ENCODE results near the gene DCP2.

Gene DCP2

GRCh38 chr5:113024076-113024697, 47.6 kb downstream of the DCP2 start:
- DNase-seq: no peak

GRCh38 chr5:113025596-113025995, 49.0 kb downstream of the DCP2 start:
- no peak for DNase-seq

- DNase-seq: no peak
These were observed 49.6 kb downstream of the DCP2 start for GRCh38 chr5:113026211-113026610.

- DNase-seq: no peak
These were observed 50.4 kb downstream of the DCP2 start for GRCh38 chr5:113027015-113027414.

- DNase-seq: no peak
These were observed 50.8 kb downstream of the DCP2 start for GRCh38 chr5:113027431-113027830.

- no peak for DNase-seq
These were observed 53.0 kb downstream of the DCP2 start for GRCh38 chr5:113029614-113030013.

- DNase-seq: no peak
These were observed 54.5 kb downstream of the DCP2 start for GRCh38 chr5:113031104-113031503.

GRCh38 chr5:113031557-113031956, 55.0 kb downstream of the DCP2 start:
- DNase-seq: no peak

- DNase-seq: no peak
These were observed 57.7 kb downstream of the DCP2 start for GRCh38 chr5:113034182-113034773.

GRCh38 chr5:113035096-113035495, 58.5 kb downstream of the DCP2 start:
- DNase-seq: no peak

GRCh38 chr5:113036321-113036720, 59.7 kb downstream of the DCP2 start:
- no peak for DNase-seq

- DNase-seq: no peak
These were observed 60.2 kb downstream of the DCP2 start for GRCh38 chr5:113036826-113037225.

- DNase-seq: no peak
These were observed 61.5 kb downstream of the DCP2 start for GRCh38 chr5:113038136-113038535.

GRCh38 chr5:113038714-113039113, 62.1 kb downstream of the DCP2 start:
- no peak for DNase-seq

GRCh38 chr5:113039229-113039933, 62.8 kb downstream of the DCP2 start:
- no peak for DNase-seq

- no peak for DNase-seq
These were observed 63.3 kb downstream of the DCP2 start for GRCh38 chr5:113039934-113040285.

GRCh38 chr5:113040672-113041260, 64.2 kb downstream of the DCP2 start:
- no peak for DNase-seq

- no peak for DNase-seq
These were observed 66.1 kb downstream of the DCP2 start for GRCh38 chr5:113042491-113043243.

- DNase-seq: peak; percentile 1
These were observed 66.9 kb downstream of the DCP2 start for GRCh38 chr5:113043491-113043931.

- no peak for DNase-seq
These were observed 68.3 kb downstream of the DCP2 start for GRCh38 chr5:113044776-113045465.

GRCh38 chr5:113047234-113047633, 70.6 kb downstream of the DCP2 start:
- DNase-seq: no peak

All from NCI-H526 treated with DMSO at 0.1 percent for 48 hours (cell line).